T-helper 1 cell treated with Interleukin-12 subunit alpha and Interleukin-12 subunit beta and Interleukin-4 antibody, amounts not matched to agents 30 ng/mL and 1 ng/mL, for 36 hours (primary cell): Measurements from ENCODE around the gene MCM8. TPM values are rescaled to one million over a fixed set of nuclear protein-coding genes. Genes with fewer than 3 reads are reported as not detected.

Experiments used
- intact Hi-C: fragments of 100-400 bp; cut with micrococcal nuclease; formaldehyde crosslinking; loops from one replicate; pipeline ENCODE4 v1.15.1; 2024
- total RNA-seq: library from RNA; stranded (reverse); gene quantifications from 2 replicates; pipeline ENCODE4 v1.2.3, GENCODE V29; 2022

MCM8 gene
- total RNA-seq, 1 donor from 2014 or later: 23.7 TPM

GRCh38 chr20:6040958-6041807 is 90.7 kb downstream of the MCM8 start:
- intact Hi-C loops: no loop called here

- intact Hi-C loops: no loop called here
Measured at GRCh38 chr20:6041808-6042265, 91.4 kb downstream of the MCM8 start.

- intact Hi-C loops: no loop called here
Measured at GRCh38 chr20:6044115-6044514, 93.7 kb downstream of the MCM8 start.

GRCh38 chr20:6045566-6045965 is 95.1 kb downstream of the MCM8 start:
- intact Hi-C loops: no loop called here

GRCh38 chr20:6046432-6046831 is 96.0 kb downstream of the MCM8 start:
- intact Hi-C loops: no loop called here

GRCh38 chr20:6048391-6048790 is 97.9 kb downstream of the MCM8 start:
- intact Hi-C loops: no loop called here

Other genes starting within 250 kb of the MCM8 start
- gene SHLD1, start 200.3 kb upstream of the MCM8 start, total RNA-seq: 11.4 and 12.5 TPM in 2 replicates
- not detected in 2 replicates for gene CHGB, start 39.1 kb upstream of the MCM8 start, total RNA-seq
- gene TRMT6, start 119 bp upstream of the MCM8 start, total RNA-seq: 18.0 and 19.9 TPM in 2 replicates
- 36.5 and 38.5 TPM in 2 replicates for gene CRLS1, start 55.5 kb downstream of the MCM8 start, total RNA-seq
- gene LRRN4, start 103.4 kb downstream of the MCM8 start, total RNA-seq: not detected in 2 replicates
- gene FERMT1, start 172.4 kb downstream of the MCM8 start, total RNA-seq: 0.07 and 0.17 TPM in 2 replicates